ENCODE results near the gene STON1. TPM values are rescaled to one million over a fixed set of nuclear protein-coding genes. Genes with fewer than 3 reads are reported as not detected.
"Not testable (repeated sequence)": the region's sequence is repeated elsewhere in the genome, so short reads cannot be mapped to it uniquely, and the experiment has no call there.

The STON1 gene
- polyA plus RNA-seq, 3 donors = 2.2 to 58.1 (median 24.4) TPM

DNA sequence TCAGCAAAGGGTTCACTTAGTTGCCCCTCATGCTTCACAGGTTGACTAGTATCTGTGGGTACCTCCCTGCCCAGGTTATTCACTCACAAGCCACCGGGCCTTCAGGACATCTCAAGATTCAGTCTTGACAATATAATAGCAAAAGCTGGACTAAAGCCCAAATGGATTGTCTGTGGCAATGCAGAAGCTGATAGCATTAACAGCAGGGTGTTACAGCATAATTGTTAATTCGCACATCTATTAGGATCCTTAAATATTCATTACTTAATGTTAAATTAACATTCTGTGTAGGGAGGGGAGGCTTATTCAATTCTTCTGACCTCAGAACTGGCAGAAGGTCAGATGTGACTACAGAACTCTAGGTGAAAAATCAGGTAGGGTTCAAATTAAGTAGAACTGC lies 67.5 kb downstream of the STON1 start:
- WGBS, 3 donors = 75 to 89% (median 80%) methylated on average over 2 of the region's 2 CpGs
- H3K27ac ChIP-seq (ENCODE audit: low read depth, low read length) = no peak overlapping the region

DNA sequence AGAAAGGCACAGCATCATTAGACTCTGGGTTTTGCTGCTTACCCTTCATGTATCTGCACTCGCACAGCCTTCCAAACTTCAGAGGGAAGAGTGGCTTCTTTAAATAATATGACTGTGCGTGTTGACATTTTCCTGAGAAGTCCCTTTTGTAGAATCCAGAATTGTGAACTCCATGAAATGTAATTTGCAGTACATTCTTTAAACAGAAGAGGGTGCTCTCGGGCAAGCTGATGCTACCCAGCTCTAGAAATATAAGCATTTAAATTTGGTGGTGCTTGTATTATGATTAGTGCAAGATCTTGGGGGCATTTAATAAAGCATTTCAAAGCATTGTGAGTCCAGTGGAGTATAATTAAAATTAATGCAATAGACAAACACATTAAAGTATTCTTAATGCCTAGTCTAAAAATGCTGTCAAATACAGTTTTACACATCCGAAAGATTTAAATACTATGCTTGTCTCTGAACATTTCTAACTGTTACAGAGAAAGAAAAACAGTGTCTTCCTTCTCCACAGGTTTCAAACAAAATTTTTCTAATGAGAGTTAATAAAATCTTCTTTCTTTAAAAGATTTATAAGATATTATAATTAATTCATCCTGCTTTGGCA lies 70.4 kb downstream of the STON1 start:
- 29 to 38% (median 37%) methylated on average over 4 of the region's 4 CpGs for WGBS, 3 donors
- H3K27ac ChIP-seq (ENCODE audit: low read depth, low read length) = no peak overlapping the region

DNA sequence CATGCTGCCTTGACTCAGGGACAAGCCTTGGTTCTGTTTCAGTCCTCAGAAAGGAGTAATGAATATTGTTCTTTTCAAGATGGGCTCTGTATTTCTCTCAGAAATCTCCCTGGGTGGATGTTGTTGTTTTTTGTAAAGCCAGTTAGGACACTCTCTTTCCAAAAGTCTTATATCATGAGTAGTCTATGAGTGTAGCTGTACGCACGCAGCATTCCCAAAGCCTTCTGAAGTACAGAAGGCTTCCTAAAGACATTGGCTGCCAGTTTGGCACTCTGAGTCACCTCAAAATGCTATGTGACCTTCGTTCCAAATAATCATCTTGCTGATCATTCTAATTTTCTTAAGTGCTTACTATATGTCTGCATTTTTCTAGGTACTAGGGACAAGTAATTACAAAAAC lies 71.0 kb downstream of the STON1 start:
- H3K27ac ChIP-seq (ENCODE audit: low read depth, low read length) = no peak overlapping the region
- WGBS, 3 donors = 78 to 82% (median 81%) methylated on average over 3 of the region's 3 CpGs

DNA sequence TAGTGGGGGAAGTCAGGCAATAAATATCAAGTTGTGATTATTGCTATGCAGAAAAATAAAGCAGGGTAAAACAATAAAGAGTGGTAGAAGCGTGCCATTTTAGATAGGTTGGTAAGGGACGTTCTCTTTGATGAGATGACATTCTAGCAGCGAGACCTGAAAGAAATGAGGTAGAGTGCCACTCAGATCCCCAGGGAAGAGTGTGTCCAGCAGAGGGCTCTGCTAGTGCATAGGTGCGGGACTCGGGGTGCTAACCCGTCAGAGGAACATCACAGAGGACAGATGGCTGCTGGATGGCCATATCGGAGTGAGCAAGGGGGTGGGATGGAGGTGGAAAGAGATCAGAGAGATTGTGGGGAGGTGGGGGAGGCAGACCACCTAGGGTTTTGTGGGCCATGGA lies 71.4 kb downstream of the STON1 start:
- 54 to 75% (median 69%) methylated on average over 7 of the region's 7 CpGs for WGBS, 3 donors
- H3K27ac ChIP-seq (ENCODE audit: low read depth, low read length) = no peak overlapping the region

DNA sequence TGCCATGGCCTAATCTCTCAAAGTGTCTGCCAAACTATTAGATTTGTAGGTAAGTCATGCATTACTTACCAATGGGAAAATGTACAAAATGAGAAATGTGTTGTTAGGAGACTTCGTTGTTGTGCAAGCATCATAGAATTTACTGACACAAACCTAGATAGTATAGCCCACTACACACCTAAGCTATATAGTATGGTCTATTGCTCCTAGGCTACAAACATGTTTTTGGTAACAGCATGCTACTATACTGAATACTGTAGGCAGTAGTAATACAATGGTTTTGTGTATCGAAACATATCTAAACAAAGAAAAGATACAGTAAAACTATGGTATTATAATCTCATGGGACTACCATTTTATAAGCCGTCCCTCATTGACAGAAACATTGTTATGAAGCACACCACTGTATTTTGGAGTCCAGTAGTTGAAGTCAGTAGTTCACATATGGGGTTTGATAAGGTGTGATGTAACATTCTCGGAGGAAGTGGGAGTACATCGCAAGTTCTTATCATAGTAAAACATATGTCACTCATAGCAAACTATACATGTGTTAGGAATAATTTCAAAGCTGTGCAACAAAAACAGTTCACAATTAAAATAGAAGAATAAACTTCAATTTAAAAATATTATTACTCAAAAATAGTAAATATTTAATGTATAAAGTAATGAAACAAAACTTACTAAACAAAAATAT lies 75.7 kb downstream of the STON1 start:
- no peak overlapping the region for H3K27ac ChIP-seq (ENCODE audit: low read depth, low read length)
- WGBS, 3 donors = 74 to 84% (median 82%) methylated on average over 5 of the region's 5 CpGs

- H3K27ac ChIP-seq (ENCODE audit: low read depth, low read length) = no peak overlapping the region
- 79 to 88% (median 86%) methylated on average over 10 of the region's 10 CpGs for WGBS, 3 donors
Observed at GRCh38 chr2:48607307-48608014, 77.5 kb downstream of the STON1 start.

- 64 to 92% (median 87%) methylated on average over 2 of the region's 2 CpGs for WGBS, 3 donors
Observed at GRCh38 chr2:48613211-48613610, 83.3 kb downstream of the STON1 start.

DNA sequence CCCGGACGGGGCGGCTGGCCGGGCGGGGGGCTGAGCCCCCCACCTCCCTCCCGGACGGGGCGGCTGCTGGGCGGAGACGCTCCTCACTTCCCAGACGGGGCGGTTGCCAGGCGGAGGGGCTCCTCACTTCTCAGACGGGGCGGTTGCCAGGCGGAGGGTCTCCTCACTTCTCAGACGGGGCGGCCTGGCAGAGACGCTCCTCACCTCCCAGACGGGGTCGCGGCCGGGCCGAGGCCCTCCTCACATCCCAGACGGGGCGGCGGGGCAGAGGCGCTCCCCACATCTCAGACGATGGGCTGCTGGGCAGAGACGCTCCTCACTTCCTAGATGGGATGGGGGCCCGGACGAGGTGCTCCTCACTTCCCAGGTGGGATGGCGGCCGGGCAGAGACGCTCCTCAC lies 84.6 kb downstream of the STON1 start:
- 95 to 96% (median 96%) methylated on average over 23 to 35 of the region's 35 CpGs for WGBS, 3 donors
- not testable (repeated sequence) for H3K27ac ChIP-seq (ENCODE audit: low read depth, low read length)

More at GRCh38 chr2:48613211-48613610, 83.3 kb downstream of the STON1 start:
- H3K27ac ChIP-seq (ENCODE audit: low read depth, low read length) = no peak overlapping the region

GRCh38 chr2:48617618-48618017 lies 87.7 kb downstream of the STON1 start, which contains the start of gene GTF2A1L:
Gene GTF2A1L, plus strand, starts transcription at chr2:48617856. Its CDS starts 19 bp downstream, at chr2:48617875.
- 66 to 84% (median 75%) methylated on average over 26 of the region's 26 CpGs for WGBS, 3 donors
- no peak within 1 kb of the TSS for H3K27ac ChIP-seq (ENCODE audit: low read depth, low read length)

GRCh38 chr2:48619526-48619925 lies 89.6 kb downstream of the STON1 start:
- no peak overlapping the region for H3K27ac ChIP-seq (ENCODE audit: low read depth, low read length)
- WGBS, 3 donors = 86 to 90% (median 87%) methylated on average over 2 of the region's 2 CpGs

GRCh38 chr2:48620604-48621003 lies 90.7 kb downstream of the STON1 start:
- no peak overlapping the region for H3K27ac ChIP-seq (ENCODE audit: low read depth, low read length)
- WGBS, 3 donors = 91 to 97% (median 95%) methylated on average over 7 of the region's 7 CpGs

DNA sequence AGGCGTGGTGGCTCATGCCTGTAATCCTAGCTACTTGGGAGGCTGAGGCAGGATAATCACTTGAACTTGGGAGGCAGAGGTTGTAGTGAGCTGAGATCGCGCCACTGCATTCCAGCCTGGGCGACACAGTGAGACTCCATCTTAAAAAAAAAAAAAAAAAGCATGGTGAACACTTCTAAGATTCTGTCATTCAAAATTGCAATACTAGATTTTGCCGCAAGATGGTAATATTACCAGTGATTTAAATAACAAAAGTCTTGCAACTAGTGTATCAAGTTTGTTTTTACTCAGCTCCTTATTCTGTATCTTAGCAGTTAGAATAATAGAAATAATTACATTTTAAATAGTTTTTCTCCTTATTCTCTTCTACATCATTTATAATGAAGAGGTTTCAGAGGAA lies 92.7 kb downstream of the STON1 start:
- WGBS, 3 donors = 89 to 92% (median 90%) methylated on average over 5 of the region's 5 CpGs
- not testable (repeated sequence) for H3K27ac ChIP-seq (ENCODE audit: low read depth, low read length)

- H3K27ac ChIP-seq (ENCODE audit: low read depth, low read length) = no peak overlapping the region
- WGBS, 3 donors = 73 to 89% (median 85%) methylated on average over 2 of the region's 2 CpGs
Observed at GRCh38 chr2:48624696-48625095, 94.7 kb downstream of the STON1 start.

GRCh38 chr2:48626047-48626446 lies 96.1 kb downstream of the STON1 start:
- no peak overlapping the region for H3K27ac ChIP-seq (ENCODE audit: low read depth, low read length)

DNA sequence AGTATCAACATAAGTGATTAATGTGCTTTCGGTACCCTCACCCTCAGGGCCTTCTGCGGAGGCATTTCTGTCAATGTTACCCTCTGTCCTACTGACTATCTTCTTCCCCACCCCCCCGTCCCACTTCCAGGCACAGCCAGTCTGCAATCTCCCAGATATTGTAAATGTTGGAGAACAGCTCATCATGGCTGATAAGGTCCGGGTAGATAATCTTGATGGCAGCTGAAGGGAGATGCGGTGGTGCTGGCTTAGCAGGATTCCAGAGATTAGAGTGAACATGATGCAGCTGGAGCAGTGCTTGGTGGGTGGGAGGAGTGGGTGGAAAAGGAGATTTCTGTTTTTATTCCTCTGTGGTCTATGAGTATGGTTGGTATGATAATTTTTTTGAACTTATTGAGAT lies 103.2 kb downstream of the STON1 start:
- no peak overlapping the region for H3K27ac ChIP-seq (ENCODE audit: low read depth, low read length)
- WGBS, 3 donors = 32 to 81% (median 62%) methylated on average over 5 of the region's 5 CpGs

DNA sequence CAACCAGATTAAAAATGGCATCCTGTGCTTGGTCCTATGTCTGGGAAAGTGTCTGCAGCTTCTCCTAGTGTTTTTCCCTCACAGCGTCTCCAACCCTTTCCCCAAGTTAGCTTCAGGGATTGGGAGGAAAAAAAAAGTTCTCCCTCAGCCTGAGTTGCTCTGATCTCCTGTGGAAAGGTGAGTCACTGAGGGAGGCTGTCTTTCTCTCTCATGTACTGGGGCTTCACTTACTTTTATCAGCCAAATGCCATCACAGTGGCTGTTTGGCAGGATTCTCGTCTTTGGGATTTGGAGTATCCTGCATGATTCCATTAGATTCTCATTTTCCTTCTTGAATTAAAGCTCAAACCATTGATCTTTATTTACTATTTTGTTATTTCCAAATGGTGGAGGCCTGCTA lies 105.8 kb downstream of the STON1 start:
- H3K27ac ChIP-seq (ENCODE audit: low read depth, low read length) = no peak overlapping the region
- WGBS, 3 donors = 55 to 83% (median 82%) methylated on average over 2 of the region's 2 CpGs

DNA sequence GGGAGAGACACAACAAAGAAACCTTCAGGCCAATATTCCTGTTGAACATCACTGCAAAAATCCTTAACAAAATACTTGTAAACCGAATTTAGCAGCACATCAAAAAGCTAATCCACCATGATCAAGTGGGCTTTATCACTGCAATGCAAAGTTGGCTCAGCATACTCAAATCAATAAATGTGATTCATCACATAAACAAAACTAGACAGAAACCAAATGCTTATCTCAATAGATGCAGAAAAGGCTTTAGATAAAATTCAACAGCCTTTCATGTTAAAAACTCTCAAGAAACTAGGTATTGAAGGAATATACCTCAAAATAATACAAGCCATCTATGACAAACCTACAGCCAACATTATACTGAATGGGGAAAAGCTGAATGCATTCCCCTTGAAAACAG lies 108.3 kb downstream of the STON1 start:
- WGBS, 3 donors = 39 to 73% (median 46%) methylated on average over 1 of the region's 1 CpG
- no peak overlapping the region for H3K27ac ChIP-seq (ENCODE audit: low read depth, low read length)

Data from adipose tissue (tissue), 3 donors.